Measurements from ENCODE around the gene PGAP2. TPM values are rescaled to one million over a fixed set of nuclear protein-coding genes. Genes with fewer than 3 reads are reported as not detected.
"Not testable (repeated sequence)": the region's sequence is repeated elsewhere in the genome, so short reads cannot be mapped to it uniquely, and the experiment has no call there.

The PGAP2 gene
- total RNA-seq, 2 experiments from 2014 or later = 38.9 to 40.8 TPM

GRCh38 chr11:3860375-3860774 lies 52.0 kb downstream of the PGAP2 start:
- no peaks in the 10 kb centered on the region for H3K27me3 Mint-ChIP-seq (ENCODE audit: low read depth)
- peaks cover 1% of the 10 kb centered on the region for H3K9me3 Mint-ChIP-seq
- H3K36me3 Mint-ChIP-seq (ENCODE audit: low read depth) = peaks cover 4% of the 10 kb centered on the region
- intact Hi-C loops (cut with micrococcal nuclease) = loop anchor here (1.0 kb wide), 1 partner anchor 87 kb away; no protein-coding TSS in a partner anchor
- CTCF ChIA-PET = interaction anchor here (1.4 to 23.9 kb wide), 9 partner anchors 10 to 209 kb away, joined by 3 to 573 read pairs (median 5); no protein-coding TSS in a partner anchor
- peaks cover 73% of the 10 kb centered on the region for H3K4me1 Mint-ChIP-seq (ENCODE audit: low read depth)
- peak; percentile 68 for DNase-seq
- peak overlapping the region; percentile 73 for H3K4me3 Mint-ChIP-seq
- H3K27ac Mint-ChIP-seq = peak overlapping the region; percentile 92

GRCh38 chr11:3860898-3861393 lies 52.6 kb downstream of the PGAP2 start:
- peak overlapping the region; percentile 92 for H3K27ac Mint-ChIP-seq
- DNase-seq = peak; percentile 52
- not testable (repeated sequence) for H3K9me3 Mint-ChIP-seq; H3K36me3 Mint-ChIP-seq (ENCODE audit: low read depth); H3K27me3 Mint-ChIP-seq (ENCODE audit: low read depth)
- peak overlapping the region; percentile 73 for H3K4me3 Mint-ChIP-seq
- intact Hi-C loops (cut with micrococcal nuclease) = loop anchor here (1.0 kb wide), 1 partner anchor 86 kb away; no protein-coding TSS in a partner anchor
- CTCF ChIA-PET = interaction anchor here (0.6 to 2.9 kb wide), 6 partner anchors 9 to 124 kb away, joined by 3 to 21 read pairs (median 4); no protein-coding TSS in a partner anchor
- peaks cover 79% of the 10 kb centered on the region for H3K4me1 Mint-ChIP-seq (ENCODE audit: low read depth)

- H3K36me3 Mint-ChIP-seq (ENCODE audit: low read depth) = peaks cover 4% of the 10 kb centered on the region
- intact Hi-C loops (cut with micrococcal nuclease) = no loop called here
- peaks cover 1% of the 10 kb centered on the region for H3K9me3 Mint-ChIP-seq
- H3K27me3 Mint-ChIP-seq (ENCODE audit: low read depth) = no peaks in the 10 kb centered on the region
- H3K4me1 Mint-ChIP-seq (ENCODE audit: low read depth) = peaks cover 86% of the 10 kb centered on the region
- DNase-seq = peak; percentile 61
- peak overlapping the region; percentile 73 for H3K4me3 Mint-ChIP-seq
- CTCF ChIA-PET = interaction anchor here (1.4 to 1.9 kb wide), 2 partner anchors 9 to 19 kb away, joined by 3 to 5 read pairs; no protein-coding TSS in a partner anchor
- H3K27ac Mint-ChIP-seq = peak overlapping the region; percentile 92
Observed at GRCh38 chr11:3861683-3862082, 53.3 kb downstream of the PGAP2 start.

GRCh38 chr11:3865388-3866193 lies 57.2 kb downstream of the PGAP2 start:
- Mint-ChIP-seq H3K4me1 (ENCODE audit: low read depth) (peaks cover 81% of the 10 kb centered on the region), H3K4me3 (peak overlapping the region; percentile 16), H3K27me3 (ENCODE audit: low read depth) (no peaks in the 10 kb centered on the region), H3K36me3 (ENCODE audit: low read depth) (peaks cover 3% of the 10 kb centered on the region), H3K9me3 (peaks cover 1% of the 10 kb centered on the region), H3K27ac (peak overlapping the region; percentile 90)
- CTCF ChIA-PET = interaction anchor here (1.3 to 8.8 kb wide), 3 partner anchors 9 to 207 kb away, joined by 4 to 95 read pairs (median 26); partner anchors contain the start of gene STIM1
- DNase-seq = peak; percentile 35
- intact Hi-C loops (cut with micrococcal nuclease) = loop anchor here (1.0 kb wide), 1 partner anchor 9 kb away; no protein-coding TSS in a partner anchor

GRCh38 chr11:3866206-3866605 lies 57.8 kb downstream of the PGAP2 start:
- Mint-ChIP-seq H3K27ac (peak overlapping the region; percentile 90), H3K36me3 (ENCODE audit: low read depth) (peaks cover 2% of the 10 kb centered on the region), H3K9me3 (peaks cover 1% of the 10 kb centered on the region), H3K27me3 (ENCODE audit: low read depth) (no peaks in the 10 kb centered on the region), H3K4me1 (ENCODE audit: low read depth) (peaks cover 83% of the 10 kb centered on the region), H3K4me3 (peak overlapping the region; percentile 16)
- no peak for DNase-seq
- intact Hi-C loops (cut with micrococcal nuclease) = no loop called here
- CTCF ChIA-PET = interaction anchor here (0.8 to 8.8 kb wide), 3 partner anchors 10 to 17 kb away, joined by 3 to 95 read pairs (median 26); partner anchors contain the start of gene STIM1

GRCh38 chr11:3866836-3867208 lies 58.5 kb downstream of the PGAP2 start:
- intact Hi-C loops (cut with micrococcal nuclease) = loop anchor here (1.0 kb wide), 1 partner anchor 38 kb away; no protein-coding TSS in a partner anchor
- H3K27ac Mint-ChIP-seq = peak overlapping the region; percentile 90
- H3K4me1 Mint-ChIP-seq (ENCODE audit: low read depth) = peaks cover 83% of the 10 kb centered on the region
- peaks cover under 1% of the 10 kb centered on the region for H3K9me3 Mint-ChIP-seq
- DNase-seq = no peak
- H3K4me3 Mint-ChIP-seq = peak overlapping the region; percentile 36
- CTCF ChIA-PET = interaction anchor here (0.8 to 8.8 kb wide), 5 partner anchors 10 to 206 kb away, joined by 3 to 95 read pairs (median 4); partner anchors contain the start of genes RHOG and STIM1
- H3K27me3 Mint-ChIP-seq (ENCODE audit: low read depth) = no peaks in the 10 kb centered on the region
- peaks cover 2% of the 10 kb centered on the region for H3K36me3 Mint-ChIP-seq (ENCODE audit: low read depth)

- intact Hi-C loops (cut with micrococcal nuclease) = loop anchor here (1.0 kb wide), 1 partner anchor 38 kb away; no protein-coding TSS in a partner anchor
- Mint-ChIP-seq H3K9me3 (no peaks in the 10 kb centered on the region), H3K27ac (peak overlapping the region; percentile 87), H3K4me1 (ENCODE audit: low read depth) (peaks cover 81% of the 10 kb centered on the region), H3K36me3 (ENCODE audit: low read depth) (peaks cover 2% of the 10 kb centered on the region), H3K27me3 (ENCODE audit: low read depth) (no peaks in the 10 kb centered on the region), H3K4me3 (peak overlapping the region; percentile 36)
- peak; percentile 70 for DNase-seq
- CTCF ChIA-PET = interaction anchor here (0.6 to 8.8 kb wide), 9 partner anchors 11 to 1889 kb away, joined by 3 to 95 read pairs (median 4); partner anchors contain the start of genes RHOG and STIM1
Observed at GRCh38 chr11:3867209-3868091, 59.1 kb downstream of the PGAP2 start.

- H3K27ac Mint-ChIP-seq = no peak overlapping the region
Observed at GRCh38 chr11:3873712-3874349, 65.5 kb downstream of the PGAP2 start.

More at GRCh38 chr11:3873712-3874349, 65.5 kb downstream of the PGAP2 start:
- CTCF ChIA-PET = interaction anchor here (1.2 to 2.1 kb wide), 2 partner anchors 19 to 199 kb away, joined by 5 to 15 read pairs; partner anchors contain the start of gene STIM1
- intact Hi-C loops (cut with micrococcal nuclease) = no loop called here
- Mint-ChIP-seq H3K4me3 (no peak overlapping the region), H3K36me3 (ENCODE audit: low read depth) (peaks cover 2% of the 10 kb centered on the region), H3K4me1 (ENCODE audit: low read depth) (peaks cover 79% of the 10 kb centered on the region), H3K27me3 (ENCODE audit: low read depth) (no peaks in the 10 kb centered on the region), H3K9me3 (no peaks in the 10 kb centered on the region)
- DNase-seq = no peak

Other genes starting within 250 kb of the PGAP2 start
- not detected for gene ART5, start 166.6 kb upstream of the PGAP2 start, total RNA-seq
- gene ART1, start 163.4 kb upstream of the PGAP2 start, total RNA-seq = not detected
- gene CHRNA10, start 137.2 kb upstream of the PGAP2 start, total RNA-seq = under 1 TPM; 0.26 to 0.44 TPM
- gene NUP98, start 11.0 kb upstream of the PGAP2 start, total RNA-seq = 10 to 100 TPM; 90.8 to 97.6 TPM
- 100 to 1,000 TPM; 142 TPM for gene RHOG, start 32.4 kb downstream of the PGAP2 start, total RNA-seq
- gene STIM1, start 47.1 kb downstream of the PGAP2 start, total RNA-seq = 10 to 100 TPM; 62.9 to 68.5 TPM

Measured in activated naive CD4-positive, alpha-beta T cell treated with anti-CD3 and anti-CD28 coated beads for 36 hours (primary cell).